Activated T-helper 1 cell treated with anti-CD3 and anti-CD28 coated beads, Interleukin-2, amount 50 U/mL, for 16 hours (primary cell): ENCODE data around the gene TEX13A.

Experiments used
- DNase-seq, 2 donors: peaks; one replicate each; pipeline ENCODE4 v3.0.0-alpha.2; 2020; ENCODE audit warnings: low read depth in 1 of 2, low spot score in 1 of 2

TEX13A gene

DNA sequence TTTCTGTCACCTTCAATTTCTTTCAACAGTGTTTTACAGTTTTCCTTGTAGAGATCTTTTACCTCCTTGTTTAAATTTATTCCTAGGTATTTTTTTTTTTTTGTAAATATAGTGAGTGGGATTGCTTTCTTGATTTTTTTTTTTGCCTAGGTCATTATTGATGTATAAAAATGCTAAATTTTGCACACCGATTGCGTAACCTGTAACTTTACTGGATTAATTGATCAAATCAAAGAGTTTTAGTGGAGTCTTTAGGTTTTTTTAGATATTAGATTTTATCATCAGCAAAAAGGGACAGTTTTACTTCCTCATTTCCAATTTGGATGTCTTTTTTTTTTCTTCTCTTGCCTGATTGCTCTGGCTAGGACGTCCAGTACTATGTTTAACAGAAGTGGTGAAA, 40.9 kb downstream of the TEX13A start:
- DNase-seq: no peak

DNA sequence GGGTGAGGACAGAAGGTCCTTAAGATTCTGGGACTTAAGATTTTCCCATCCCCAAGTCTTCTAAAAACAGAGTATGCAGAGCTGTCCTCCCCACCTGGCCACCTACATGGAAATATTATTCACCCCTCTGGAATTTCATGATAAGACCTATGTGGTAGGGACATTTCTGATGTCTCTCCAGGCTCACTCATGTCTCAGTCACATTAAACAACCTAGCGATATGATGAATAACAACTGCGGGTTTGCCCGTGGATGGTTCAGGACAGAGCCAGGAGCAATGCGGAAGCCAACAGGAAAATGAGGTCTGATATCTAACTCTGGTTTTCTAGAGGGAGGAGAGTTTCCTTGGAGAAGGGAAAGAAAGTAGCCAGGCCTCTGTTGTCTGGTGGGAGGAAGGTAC, 47.4 kb downstream of the TEX13A start:
- no peak for DNase-seq
